A673 (cell line): ENCODE data around the gene PCDHGA4.

Experiments used
- CTCF ChIP-seq: fragments of 300-800, 200-600 bp; sonication (generic); conservative IDR thresholded peaks from 2 replicates; pipeline ENCODE4 v1.5.1; 2017; ENCODE audit warnings: low read depth, mild to moderate bottlenecking, antibody characterized with exemption, low read length, moderate library complexity, mixed read lengths
- EZH2 ChIP-seq: fragments of 200-600 bp; sonication (generic); IDR thresholded peaks from 2 replicates; pipeline ENCODE4 v1.6.1; 2017; ENCODE audit warnings: borderline replicate concordance, low read depth, mild to moderate bottlenecking, mixed read lengths, antibody characterized with exemption, low read length; ENCODE audit not compliant: poor library complexity, severe bottlenecking

- no peak for TF ChIP-seq CTCF
- no peak for TF ChIP-seq EZH2
These were observed 19.8 kb downstream of the PCDHGA4 start for GRCh38 chr5:141374627-141375026.
